Hepatocyte (in vitro differentiated cells): ENCODE data around the gene GALNT18. TPM values are rescaled to one million over a fixed set of nuclear protein-coding genes. Genes with fewer than 3 reads are reported as not detected.

Experiments used
- DNase-seq: peaks from one replicate; pipeline ENCODE4 v3.0.0-alpha.2; 2016; ENCODE audit warnings: low spot score
- H2AFZ ChIP-seq: fragments of 200-600 bp; sonication (generic); 2 replicates; pipeline ENCODE4 v1.6.0; 2016; ENCODE audit warnings: antibody characterized with exemption, mild to moderate bottlenecking
- H3K27ac ChIP-seq: fragments of 200-600 bp; sonication (generic); 2 replicates; pipeline ENCODE4 v1.5.1; 2016; ENCODE audit warnings: mild to moderate bottlenecking
- H3K27me3 ChIP-seq: fragments of 200-600 bp; sonication (generic); 2 replicates; pipeline ENCODE4 v1.6.1; 2016
- H3K36me3 ChIP-seq: fragments of 200-600 bp; sonication (generic); replicated peaks from 2 replicates; pipeline ENCODE4 v1.5.1; 2016; ENCODE audit warnings: low read depth; ENCODE audit not compliant: insufficient read depth
- H3K4me1 ChIP-seq: fragments of 200-600 bp; sonication (generic); 2 replicates; pipeline ENCODE4 v1.5.1; 2016; ENCODE audit warnings: mild to moderate bottlenecking, moderate library complexity; ENCODE audit not compliant: insufficient read depth
- H3K4me2 ChIP-seq: fragments of 200-600 bp; sonication (generic); 2 replicates; pipeline ENCODE4 v1.6.0; 2016
- H3K4me3 ChIP-seq: fragments of 200-600 bp; sonication (generic); 2 replicates; pipeline ENCODE4 v1.5.1; 2016; ENCODE audit warnings: mild to moderate bottlenecking
- H3K79me2 ChIP-seq: fragments of 200-600 bp; sonication (generic); 2 replicates; pipeline ENCODE4 v1.6.0; 2017; ENCODE audit warnings: mild to moderate bottlenecking
- H3K9me2 ChIP-seq: fragments of 200-600 bp; sonication (generic); replicated peaks from 2 replicates; pipeline ENCODE4 v1.6.0; 2017; ENCODE audit warnings: mild to moderate bottlenecking; ENCODE audit not compliant: insufficient read depth
- H3K9me3 ChIP-seq: fragments of 200-600 bp; sonication (generic); 2 replicates; pipeline ENCODE4 v1.5.1; 2016; ENCODE audit warnings: low read depth, mild to moderate bottlenecking
- H4K20me1 ChIP-seq: fragments of 200-600 bp; sonication (generic); 2 replicates; pipeline ENCODE4 v1.6.0; 2016; ENCODE audit warnings: mild to moderate bottlenecking; ENCODE audit not compliant: insufficient read depth, poor library complexity, severe bottlenecking
- EZH2 ChIP-seq: fragments of 200-600 bp; sonication (generic); IDR thresholded peaks from 2 replicates; pipeline ENCODE4 v1.6.1; 2016; ENCODE audit warnings: antibody characterized with exemption, mild to moderate bottlenecking, borderline replicate concordance
- EZH2phosphoT487 ChIP-seq: fragments of 200-600 bp; sonication (generic); IDR thresholded peaks from one replicate; pipeline ENCODE4 v1.6.1; 2018; ENCODE audit warnings: antibody characterized with exemption, mild to moderate bottlenecking, low read depth, moderate library complexity; ENCODE audit not compliant: unreplicated experiment, severe bottlenecking
- WGBS: methylation state at CpG from one replicate; pipeline ENCODE4 v1.1.6; 2016; ENCODE audit warnings: low lambda C conversion rate; ENCODE audit errors: missing lambda C conversion rate; 5-methylcytosine and 5-hydroxymethylcytosine counted together
- polyA plus RNA-seq: library from polyadenylated mRNA; unstranded; fragments of >200 nt; fragmentation: Nextera tagmentation; extraction: Ambion mirVana; gene quantifications from 2 replicates; pipeline ENCODE4 v1.2.1, GENCODE V29; 2016
- total RNA-seq: library from RNA; depleted of rRNA; stranded (reverse); fragments of >200 nt; gene quantifications from 2 replicates; pipeline ENCODE4 v1.2.3, GENCODE V29; 2014
- TF ChIP-seq, protein P1 (sequence below): fragments of 200-600 bp; sonication (generic); IDR thresholded peaks from 2 replicates; pipeline ENCODE4 v1.5.1; 2016; ENCODE audit warnings: antibody characterized with exemption, mild to moderate bottlenecking; ENCODE audit not compliant: poor library complexity

The GALNT18 gene
- total and polyA plus RNA-seq, 2 experiments from 2014 or later, result 11.6 to 22.4 TPM

- Histone ChIP-seq H3K4me1 (peaks cover 16% of the 10 kb centered on the region), H3K9me2 (no peaks in the 10 kb centered on the region), H3K4me2 (no peak overlapping the region), H3K36me3 (no peaks in the 10 kb centered on the region), H3K27ac (no peak overlapping the region), H3K27me3 (no peaks in the 10 kb centered on the region), H4K20me1 (no peaks in the 10 kb centered on the region), H3K79me2 (no peaks in the 10 kb centered on the region), H3K9me3 (no peaks in the 10 kb centered on the region), H2AFZ (no peak overlapping the region), H3K4me3 (no peak overlapping the region)
- 85% methylated on average over 3 of the region's 3 CpGs for WGBS
- DNase-seq, result no peak
- no peak for TF ChIP-seq EZH2
- TF ChIP-seq, protein P1, sequence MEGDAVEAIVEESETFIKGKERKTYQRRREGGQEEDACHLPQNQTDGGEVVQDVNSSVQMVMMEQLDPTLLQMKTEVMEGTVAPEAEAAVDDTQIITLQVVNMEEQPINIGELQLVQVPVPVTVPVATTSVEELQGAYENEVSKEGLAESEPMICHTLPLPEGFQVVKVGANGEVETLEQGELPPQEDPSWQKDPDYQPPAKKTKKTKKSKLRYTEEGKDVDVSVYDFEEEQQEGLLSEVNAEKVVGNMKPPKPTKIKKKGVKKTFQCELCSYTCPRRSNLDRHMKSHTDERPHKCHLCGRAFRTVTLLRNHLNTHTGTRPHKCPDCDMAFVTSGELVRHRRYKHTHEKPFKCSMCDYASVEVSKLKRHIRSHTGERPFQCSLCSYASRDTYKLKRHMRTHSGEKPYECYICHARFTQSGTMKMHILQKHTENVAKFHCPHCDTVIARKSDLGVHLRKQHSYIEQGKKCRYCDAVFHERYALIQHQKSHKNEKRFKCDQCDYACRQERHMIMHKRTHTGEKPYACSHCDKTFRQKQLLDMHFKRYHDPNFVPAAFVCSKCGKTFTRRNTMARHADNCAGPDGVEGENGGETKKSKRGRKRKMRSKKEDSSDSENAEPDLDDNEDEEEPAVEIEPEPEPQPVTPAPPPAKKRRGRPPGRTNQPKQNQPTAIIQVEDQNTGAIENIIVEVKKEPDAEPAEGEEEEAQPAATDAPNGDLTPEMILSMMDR, result no peak
- no peak for TF ChIP-seq EZH2phosphoT487
These were observed 215.2 kb downstream of the GALNT18 start for GRCh38 chr11:11406652-11407051.

DNA sequence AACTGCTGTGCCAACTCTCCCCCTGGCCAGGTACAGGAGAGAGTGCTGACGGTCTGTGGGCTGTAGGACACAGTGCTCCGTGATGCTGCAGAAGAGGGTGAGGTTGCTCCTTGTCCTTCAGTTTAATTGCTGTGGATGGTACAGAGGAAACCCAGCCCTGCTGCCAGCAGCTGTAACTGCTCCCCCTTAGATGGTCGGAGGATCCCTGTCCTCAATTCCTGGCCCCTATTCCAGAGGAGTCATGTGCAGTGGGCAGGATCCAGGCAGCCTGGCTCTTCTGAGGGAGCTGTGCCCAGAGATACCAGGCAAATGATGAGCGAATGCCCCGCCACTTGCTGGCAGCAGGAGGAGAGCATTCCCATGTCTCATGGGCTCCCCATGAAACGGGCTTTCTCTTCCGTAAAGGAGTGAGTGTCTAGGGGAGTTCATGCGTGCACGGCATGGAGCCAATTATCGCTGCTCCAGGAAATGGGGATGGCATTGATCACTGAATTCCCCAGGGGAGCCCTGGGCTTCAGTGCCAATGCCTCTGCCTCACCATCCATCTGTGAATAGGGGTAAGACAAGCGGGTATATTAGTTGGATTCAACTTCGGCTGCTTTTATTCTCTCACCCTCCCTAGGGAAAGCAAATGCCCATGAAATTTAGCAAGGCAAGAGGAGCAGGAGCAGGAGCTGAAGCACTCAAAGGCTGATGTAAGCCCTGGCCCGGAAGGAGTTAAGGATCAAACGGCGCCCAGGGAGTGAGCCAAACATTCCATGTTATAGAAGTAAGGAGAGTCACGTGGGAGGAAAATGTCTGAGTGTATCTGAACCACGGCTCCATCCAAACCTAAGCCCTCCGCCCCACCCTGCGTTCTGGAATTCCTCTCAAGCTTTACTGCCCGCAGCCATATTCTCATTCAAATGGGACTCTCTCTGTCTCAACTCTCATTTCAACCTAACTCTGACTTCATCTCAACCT is 217.8 kb downstream of the GALNT18 start:
- H3K9me3 ChIP-seq, result no peaks in the 10 kb centered on the region
- 68% methylated on average over 20 of the region's 20 CpGs for WGBS
- peak; percentile 63 for DNase-seq

GRCh38 chr11:11401960-11402535 is 219.8 kb downstream of the GALNT18 start:
- H2AFZ ChIP-seq, result no peak overlapping the region
- TF ChIP-seq, protein P1, result no peak
- TF ChIP-seq EZH2phosphoT487, result no peak
- TF ChIP-seq EZH2, result no peak
- no peak overlapping the region for H3K4me2 ChIP-seq
- no peaks in the 10 kb centered on the region for H3K9me3 ChIP-seq
- no peaks in the 10 kb centered on the region for H3K27me3 ChIP-seq
- no peak overlapping the region for H3K4me3 ChIP-seq
- 70% methylated on average over 3 of the region's 3 CpGs for WGBS
- peaks cover 4% of the 10 kb centered on the region for H3K4me1 ChIP-seq
- no peak overlapping the region for H3K27ac ChIP-seq
- H3K9me2 ChIP-seq, result no peaks in the 10 kb centered on the region
- no peaks in the 10 kb centered on the region for H3K79me2 ChIP-seq
- DNase-seq, result no peak
- no peaks in the 10 kb centered on the region for H4K20me1 ChIP-seq
- no peaks in the 10 kb centered on the region for H3K36me3 ChIP-seq

More for the DNA sequence above, 217.8 kb downstream of the GALNT18 start:
- Histone ChIP-seq H3K9me2 (no peaks in the 10 kb centered on the region), H4K20me1 (no peaks in the 10 kb centered on the region), H3K79me2 (no peaks in the 10 kb centered on the region), H3K27ac (no peak overlapping the region), H3K36me3 (no peaks in the 10 kb centered on the region), H3K4me3 (no peak overlapping the region), H3K4me2 (no peak overlapping the region), H2AFZ (no peak overlapping the region), H3K27me3 (no peaks in the 10 kb centered on the region), H3K4me1 (peaks cover 4% of the 10 kb centered on the region)
- TF ChIP-seq, protein P1, result no peak
- no peak for TF ChIP-seq EZH2phosphoT487
- no peak for TF ChIP-seq EZH2
